ENCODE measurements around the gene TM9SF1.
"Not testable (repeated sequence)": the region's sequence is repeated elsewhere in the genome, so short reads cannot be mapped to it uniquely, and the experiment has no call there.

Gene TM9SF1

GRCh38 chr14:24224618-24225071 lies 29.4 kb upstream of the TM9SF1 start:
- DNase-seq: no peak

DNA sequence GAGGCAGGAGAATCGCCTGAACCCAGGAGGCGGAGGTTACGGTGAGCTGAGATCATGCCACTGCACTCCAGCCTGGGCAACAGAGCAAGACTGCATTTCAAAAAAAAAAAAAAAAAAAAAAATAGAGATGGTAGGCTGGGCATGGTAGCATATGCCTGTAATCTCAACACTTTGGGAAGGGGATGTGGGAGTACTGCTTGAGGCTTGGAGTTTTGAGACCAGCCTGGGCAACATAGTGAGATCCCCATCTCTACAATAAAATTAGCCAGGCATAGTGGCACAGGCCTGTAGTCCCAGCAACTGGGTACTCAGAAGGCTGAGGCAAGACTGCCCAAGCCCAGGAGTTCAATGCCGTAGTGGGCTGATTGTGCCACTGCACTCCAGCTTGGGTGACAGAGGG lies 27.7 kb upstream of the TM9SF1 start:
- not testable (repeated sequence) for DNase-seq

GRCh38 chr14:24219521-24219920 lies 24.3 kb upstream of the TM9SF1 start:
- no peak for DNase-seq

- no peak for DNase-seq
Measured at GRCh38 chr14:24219080-24219479, 23.8 kb upstream of the TM9SF1 start.

DNA sequence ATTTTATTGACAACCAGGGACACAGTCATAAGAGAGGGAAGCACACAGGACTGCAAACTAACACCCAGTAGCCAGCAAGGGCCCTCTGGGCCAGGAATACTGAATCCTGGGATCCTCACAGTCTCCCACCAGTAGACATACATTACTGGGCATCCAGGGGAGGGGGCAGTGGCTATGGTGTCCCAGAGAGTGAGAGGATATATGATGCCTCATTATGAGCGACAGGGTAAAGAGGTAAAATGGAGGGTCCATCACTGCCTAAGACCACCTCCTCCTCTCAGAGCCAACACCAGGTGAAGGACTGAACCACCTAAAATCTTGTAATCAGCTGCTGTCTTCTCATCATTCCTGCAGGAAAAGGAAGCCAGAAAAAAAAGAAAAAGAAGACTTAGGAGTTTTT lies 21.6 kb upstream of the TM9SF1 start:
- not testable (repeated sequence) for DNase-seq

- DNase-seq: no peak
Measured at GRCh38 chr14:24216345-24216699, 21.1 kb upstream of the TM9SF1 start.

DNA sequence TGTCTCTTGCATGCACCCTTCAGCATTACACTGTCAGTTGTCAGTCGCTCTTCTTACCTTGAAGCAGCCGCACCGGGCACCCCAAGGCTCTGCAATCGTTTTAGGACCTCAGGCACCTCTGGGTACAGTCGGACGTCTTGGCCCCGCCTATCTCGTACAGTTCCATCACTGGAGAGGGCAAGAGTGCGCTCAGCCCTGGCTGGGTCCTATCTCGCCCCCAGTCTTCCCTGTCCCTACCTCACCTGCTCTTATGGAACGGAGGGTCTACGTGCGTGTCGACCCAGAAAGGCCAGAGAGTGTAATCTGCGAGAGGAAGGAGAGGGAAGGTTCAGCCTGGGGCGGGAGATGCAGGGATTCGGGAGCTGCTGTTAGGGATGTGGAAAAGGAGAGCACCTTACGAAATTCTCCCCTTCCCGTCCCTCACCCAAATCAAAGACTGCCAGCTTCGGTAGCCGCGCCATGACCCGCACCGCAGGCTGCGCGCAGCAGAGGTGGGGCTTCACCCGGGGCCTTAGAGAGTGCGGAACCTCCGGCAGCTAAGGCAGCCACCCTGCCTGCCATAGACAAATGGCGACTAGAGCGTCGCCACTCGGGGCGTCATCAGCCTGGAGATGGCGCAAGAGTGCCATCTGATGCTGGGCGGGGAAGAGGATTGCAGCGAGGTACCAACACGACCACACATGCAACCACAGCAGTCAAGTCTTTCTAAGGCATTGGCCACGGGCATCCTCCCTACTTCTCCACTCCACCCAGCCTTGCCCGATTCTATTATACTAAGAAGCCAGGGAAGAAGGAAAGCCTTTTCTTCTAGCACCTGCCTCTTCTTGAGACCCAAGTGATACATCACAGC lies 20.5 kb upstream of the TM9SF1 start, which contains the start of gene MDP1:
MDP1 (minus strand) TSS at position 572 of the 850 bp plus-strand sequence; CDS start at position 461, 111 bp downstream.
- peak; percentile 80 for DNase-seq

DNA sequence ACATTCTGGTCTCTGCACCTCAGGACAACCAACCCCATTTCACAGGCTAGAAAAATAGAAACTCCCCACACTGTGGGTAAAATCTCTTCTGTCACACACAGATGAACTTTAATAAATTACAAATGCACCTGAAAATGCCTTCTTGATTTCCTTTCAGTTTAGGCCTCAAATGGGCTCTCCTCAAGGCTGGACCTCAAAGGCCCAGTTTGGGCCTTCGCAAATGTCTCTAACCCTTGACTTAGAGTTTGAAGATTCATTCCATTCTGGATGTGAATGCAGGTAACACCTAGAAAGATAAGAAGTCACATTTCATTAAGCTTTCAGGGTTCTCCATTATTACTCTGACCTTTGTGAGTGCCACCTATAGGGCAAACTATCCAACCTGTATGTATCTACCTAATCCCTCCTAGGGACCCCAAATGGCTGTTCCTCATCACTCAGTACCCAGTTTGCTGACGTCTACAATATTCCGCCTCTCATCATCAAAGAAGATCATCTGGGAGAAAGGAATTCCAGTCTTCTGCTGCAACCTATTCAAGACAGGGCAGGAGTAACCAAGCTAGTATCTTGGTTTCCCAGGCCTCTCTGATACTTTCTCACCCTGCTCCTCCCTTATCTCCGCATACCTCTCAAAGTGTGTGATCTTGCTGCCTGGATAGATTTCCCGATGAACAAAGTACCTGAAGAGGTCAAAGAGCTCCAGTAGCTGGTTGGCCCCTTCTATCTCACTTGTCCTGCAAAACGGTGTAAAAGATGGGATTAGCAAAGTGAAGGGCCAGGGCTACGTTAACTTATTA lies 18.8 kb upstream of the TM9SF1 start:
- DNase-seq: no peak

GRCh38 chr14:24212924-24213865 lies 18.0 kb upstream of the TM9SF1 start, which contains the start of gene CHMP4A:
CHMP4A (minus strand) TSS chr14:24213488; CDS start chr14:24213439, 49 bp downstream.
- peak; percentile 97 for DNase-seq

GRCh38 chr14:24211311-24211710 lies 16.1 kb upstream of the TM9SF1 start:
- DNase-seq: no peak

- DNase-seq: no peak
Measured at GRCh38 chr14:24207625-24208024, 12.4 kb upstream of the TM9SF1 start.

DNA sequence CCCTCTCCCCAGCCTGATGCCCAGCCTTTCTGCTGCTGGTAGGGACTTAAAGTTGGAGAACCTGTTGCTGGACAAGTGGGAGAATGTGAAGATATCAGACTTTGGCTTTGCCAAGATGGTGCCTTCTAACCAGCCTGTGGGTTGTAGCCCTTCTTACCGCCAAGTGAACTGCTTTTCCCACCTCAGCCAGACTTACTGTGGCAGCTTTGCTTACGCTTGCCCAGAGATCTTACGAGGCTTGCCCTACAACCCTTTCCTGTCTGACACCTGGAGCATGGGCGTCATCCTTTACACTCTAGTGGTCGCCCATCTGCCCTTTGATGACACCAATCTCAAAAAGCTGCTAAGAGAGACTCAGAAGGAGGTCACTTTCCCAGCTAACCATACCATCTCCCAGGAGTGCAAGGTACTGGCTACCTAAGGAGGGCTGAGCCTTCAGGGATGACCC lies 11.9 kb upstream of the TM9SF1 start:
- no peak for DNase-seq

DNA sequence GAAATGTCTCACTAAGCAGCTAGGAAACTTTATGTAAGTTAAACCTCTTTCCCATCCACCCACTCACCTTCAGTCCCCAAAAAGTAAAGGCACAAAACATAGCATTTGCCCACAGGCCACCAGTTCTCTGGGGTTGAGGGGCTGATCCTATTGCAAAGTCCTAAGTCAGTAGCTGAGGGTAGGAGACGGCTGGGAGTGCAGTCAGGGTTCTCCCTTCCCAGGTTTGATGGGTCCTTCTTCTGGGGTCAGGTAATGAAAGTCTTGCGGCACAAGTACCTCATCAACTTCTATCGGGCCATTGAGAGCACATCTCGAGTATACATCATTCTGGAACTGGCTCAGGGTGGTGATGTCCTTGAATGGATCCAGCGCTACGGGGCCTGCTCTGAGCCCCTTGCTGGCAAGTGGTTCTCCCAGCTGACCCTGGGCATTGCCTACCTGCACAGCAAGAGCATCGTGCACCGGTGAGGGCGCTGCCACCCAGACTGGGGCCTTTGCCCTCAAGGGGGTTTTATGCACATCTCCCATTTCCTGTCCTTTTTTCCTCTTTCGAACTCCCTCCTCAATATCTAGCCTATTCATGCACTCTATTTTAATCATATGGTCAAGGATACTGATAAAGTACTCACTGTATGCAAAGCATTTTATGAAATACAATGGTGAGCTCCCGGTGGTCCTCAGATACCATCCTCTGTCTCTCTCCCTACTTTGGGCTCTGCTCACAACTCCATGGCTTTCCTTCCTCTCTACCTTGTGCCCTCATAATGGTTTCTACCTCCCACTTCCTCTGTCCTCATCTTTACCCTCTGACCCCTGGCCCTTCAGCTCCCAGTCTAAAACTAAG lies 11.2 kb upstream of the TM9SF1 start:
- DNase-seq: no peak

DNA sequence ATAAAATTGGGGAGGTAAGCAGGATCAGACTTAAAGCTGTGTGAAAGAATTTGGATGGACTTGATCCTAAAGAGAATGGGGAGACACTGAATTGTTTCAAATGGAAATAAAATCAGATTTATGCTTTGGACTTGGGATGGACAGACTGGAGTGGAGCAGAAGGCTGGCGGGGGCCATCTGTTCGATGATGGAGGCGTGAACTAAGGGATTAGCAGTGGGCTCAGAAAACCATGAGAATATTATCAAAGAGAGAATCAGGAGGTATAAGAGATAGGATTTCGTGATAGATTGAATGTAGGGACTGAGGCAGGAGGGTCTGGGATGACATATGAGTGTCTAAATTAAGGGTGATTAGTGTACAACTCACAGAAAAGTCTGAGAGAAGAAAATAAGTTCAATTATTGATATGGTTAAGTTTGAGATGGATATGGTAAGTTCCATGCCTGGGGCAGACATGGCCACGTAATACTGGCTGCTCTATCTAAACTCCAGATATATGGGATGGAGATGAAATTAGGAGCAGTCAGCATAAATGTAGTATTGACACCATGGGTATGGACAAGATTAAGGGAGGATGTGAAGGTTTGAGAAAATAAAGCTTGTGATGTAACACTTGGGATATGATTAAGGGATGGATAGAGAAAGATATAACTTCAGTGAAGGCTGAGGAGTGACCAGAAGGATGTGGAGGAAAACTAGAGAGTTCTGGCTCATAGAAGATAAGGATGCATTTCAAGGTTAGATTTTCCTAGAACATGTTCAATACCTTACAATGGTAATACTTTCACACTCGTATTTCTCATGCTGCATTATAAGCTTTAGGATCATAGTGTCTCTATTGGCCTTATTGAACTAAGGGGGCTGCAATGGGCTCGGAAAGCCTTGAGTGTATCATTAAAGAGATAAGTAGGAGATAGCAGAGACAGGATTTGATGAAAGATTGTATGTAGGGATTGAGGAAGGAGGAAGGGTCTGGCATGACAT lies 9.2 kb upstream of the TM9SF1 start:
- DNase-seq: no peak

DNA sequence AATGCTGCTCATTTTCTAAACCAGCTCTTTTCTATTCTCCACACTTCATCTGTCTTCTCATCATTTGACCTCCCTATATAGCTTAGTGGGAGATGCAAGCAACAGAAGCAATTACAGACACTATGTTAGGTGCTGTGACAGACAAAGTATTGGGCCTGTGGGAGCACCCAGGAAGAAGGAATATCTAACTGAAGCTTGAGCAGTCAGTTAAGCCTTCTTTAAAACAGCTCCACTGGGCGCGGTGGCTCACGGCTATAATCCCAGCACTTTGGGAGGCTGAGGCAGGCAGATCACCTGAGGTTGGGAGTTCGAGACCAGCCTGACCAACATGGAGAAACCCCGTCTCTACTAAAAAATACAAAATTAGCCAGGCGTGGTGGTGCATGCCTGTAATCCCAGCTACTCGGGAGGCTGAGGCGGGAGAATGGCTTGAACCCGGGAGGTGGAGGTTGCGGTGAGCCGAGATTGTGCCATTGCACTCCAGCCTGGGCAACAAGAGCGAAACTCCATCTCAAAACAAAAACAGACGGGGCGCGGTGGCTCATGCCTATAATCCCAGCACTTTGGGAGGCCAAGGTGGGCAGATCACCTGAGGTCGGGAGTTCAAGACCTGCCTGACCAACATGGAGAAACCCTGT lies 8.1 kb upstream of the TM9SF1 start:
- DNase-seq: not testable (repeated sequence)

GRCh38 chr14:24202538-24202937 lies 7.3 kb upstream of the TM9SF1 start:
- DNase-seq: not testable (repeated sequence)

DNA sequence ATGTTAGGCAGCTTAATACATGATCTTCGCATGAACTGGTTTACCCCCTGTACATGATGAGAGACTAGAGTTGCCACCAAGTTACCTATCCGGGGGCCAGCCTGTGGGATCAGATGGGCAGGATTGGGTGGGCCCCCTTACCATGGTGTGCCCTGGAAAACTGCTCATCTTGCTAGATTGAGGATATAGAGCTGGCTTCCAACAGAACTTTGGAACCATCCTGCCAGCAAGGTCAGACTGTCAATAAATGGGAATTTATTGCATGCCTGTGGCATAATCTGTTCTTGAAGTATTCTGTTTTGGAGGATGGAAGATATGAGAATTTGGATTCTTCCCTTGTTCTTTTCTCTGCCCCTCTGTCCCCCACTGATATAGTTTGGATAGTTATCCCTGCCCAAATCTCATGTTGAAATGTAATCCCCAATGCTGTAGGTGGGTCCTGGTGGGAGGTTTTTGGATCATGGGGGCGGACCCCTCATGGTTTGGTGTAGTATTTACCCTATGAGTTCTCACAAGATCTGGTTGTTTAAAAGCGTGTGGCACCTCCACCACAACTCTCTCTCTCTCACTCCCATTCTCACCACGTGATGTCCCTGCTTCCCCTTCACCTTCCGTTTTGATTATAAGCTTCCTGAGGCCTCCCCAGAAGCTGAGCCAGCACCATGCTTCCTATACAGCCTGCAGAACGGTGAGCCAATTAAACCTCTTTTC lies 3.7 kb upstream of the TM9SF1 start:
- DNase-seq: no peak

DNA sequence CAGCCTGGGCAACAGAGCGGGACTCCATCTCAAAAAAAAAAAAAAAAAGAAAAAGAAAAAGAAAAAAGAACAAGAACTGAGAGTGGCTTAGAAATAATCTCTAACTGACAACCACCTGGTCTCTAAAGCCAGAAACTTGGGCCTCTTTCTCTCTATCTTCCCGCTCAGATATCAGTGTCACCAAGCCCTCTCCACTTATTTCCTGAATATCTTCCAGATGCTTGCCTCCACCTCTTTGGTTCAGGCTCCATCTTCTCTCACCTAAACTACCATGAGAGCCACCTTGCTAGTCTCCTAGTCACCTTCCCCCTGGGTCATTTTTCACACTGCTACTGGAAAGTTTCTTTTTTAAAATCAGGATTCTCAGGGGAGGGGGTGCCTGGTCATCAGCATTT lies 1.8 kb upstream of the TM9SF1 start:
- DNase-seq: no peak
